ENCODE measurements around the gene CYTH2. TPM values are rescaled to one million over a fixed set of nuclear protein-coding genes. Genes with fewer than 3 reads are reported as not detected.
A peak's percentile ranks its signal among the peaks of the same experiment; 100 is the strongest.

The CYTH2 gene
- total and polyA plus RNA-seq, 9 of the 15 experiments (the other 6 are each of a cell fraction or from before 2014, with no cell fraction given), result 1.8 to 45.2 (median 23.8) TPM

DNA sequence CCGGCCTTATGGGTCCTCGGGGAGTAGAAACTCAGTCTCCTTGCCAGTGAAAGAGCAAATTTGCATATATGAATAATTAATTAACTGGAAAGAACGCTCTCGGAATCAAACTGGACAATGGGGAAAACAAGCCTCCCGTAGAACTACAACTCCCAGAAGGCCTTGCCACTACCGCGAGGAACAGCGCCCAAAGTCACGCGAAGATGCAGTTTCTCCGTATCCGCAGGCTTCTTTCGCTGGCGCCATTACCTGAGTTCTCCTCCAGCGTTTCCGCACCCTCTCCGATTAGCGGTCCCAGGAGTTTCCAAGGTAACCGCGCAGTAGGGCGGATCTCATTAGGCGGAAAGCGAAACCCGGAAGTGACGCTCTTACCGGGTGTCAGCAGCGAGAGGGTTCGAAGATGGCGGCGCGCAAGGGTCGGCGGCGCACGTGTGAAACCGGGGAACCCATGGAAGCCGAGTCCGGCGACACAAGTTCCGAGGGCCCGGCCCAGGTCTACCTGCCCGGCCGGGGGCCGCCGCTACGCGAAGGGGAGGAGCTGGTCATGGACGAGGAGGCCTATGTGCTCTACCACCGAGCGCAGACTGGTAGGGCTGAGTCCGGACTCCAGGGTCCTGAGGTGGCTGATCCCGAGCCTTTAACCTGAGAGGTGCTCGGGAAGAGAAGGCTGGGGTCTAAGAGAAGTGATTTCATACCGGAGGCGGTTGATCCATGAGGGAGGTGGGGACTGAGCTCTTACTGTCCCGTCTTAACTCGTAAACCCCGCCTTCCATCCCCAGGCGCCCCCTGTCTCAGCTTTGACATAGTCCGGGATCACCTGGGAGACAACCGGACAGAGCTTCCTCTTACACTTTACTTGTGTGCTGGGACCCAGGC, 23.3 kb upstream of the CYTH2 start, which contains the start of gene GRWD1 (continued):
- TF ChIP-seq, protein P1, sequence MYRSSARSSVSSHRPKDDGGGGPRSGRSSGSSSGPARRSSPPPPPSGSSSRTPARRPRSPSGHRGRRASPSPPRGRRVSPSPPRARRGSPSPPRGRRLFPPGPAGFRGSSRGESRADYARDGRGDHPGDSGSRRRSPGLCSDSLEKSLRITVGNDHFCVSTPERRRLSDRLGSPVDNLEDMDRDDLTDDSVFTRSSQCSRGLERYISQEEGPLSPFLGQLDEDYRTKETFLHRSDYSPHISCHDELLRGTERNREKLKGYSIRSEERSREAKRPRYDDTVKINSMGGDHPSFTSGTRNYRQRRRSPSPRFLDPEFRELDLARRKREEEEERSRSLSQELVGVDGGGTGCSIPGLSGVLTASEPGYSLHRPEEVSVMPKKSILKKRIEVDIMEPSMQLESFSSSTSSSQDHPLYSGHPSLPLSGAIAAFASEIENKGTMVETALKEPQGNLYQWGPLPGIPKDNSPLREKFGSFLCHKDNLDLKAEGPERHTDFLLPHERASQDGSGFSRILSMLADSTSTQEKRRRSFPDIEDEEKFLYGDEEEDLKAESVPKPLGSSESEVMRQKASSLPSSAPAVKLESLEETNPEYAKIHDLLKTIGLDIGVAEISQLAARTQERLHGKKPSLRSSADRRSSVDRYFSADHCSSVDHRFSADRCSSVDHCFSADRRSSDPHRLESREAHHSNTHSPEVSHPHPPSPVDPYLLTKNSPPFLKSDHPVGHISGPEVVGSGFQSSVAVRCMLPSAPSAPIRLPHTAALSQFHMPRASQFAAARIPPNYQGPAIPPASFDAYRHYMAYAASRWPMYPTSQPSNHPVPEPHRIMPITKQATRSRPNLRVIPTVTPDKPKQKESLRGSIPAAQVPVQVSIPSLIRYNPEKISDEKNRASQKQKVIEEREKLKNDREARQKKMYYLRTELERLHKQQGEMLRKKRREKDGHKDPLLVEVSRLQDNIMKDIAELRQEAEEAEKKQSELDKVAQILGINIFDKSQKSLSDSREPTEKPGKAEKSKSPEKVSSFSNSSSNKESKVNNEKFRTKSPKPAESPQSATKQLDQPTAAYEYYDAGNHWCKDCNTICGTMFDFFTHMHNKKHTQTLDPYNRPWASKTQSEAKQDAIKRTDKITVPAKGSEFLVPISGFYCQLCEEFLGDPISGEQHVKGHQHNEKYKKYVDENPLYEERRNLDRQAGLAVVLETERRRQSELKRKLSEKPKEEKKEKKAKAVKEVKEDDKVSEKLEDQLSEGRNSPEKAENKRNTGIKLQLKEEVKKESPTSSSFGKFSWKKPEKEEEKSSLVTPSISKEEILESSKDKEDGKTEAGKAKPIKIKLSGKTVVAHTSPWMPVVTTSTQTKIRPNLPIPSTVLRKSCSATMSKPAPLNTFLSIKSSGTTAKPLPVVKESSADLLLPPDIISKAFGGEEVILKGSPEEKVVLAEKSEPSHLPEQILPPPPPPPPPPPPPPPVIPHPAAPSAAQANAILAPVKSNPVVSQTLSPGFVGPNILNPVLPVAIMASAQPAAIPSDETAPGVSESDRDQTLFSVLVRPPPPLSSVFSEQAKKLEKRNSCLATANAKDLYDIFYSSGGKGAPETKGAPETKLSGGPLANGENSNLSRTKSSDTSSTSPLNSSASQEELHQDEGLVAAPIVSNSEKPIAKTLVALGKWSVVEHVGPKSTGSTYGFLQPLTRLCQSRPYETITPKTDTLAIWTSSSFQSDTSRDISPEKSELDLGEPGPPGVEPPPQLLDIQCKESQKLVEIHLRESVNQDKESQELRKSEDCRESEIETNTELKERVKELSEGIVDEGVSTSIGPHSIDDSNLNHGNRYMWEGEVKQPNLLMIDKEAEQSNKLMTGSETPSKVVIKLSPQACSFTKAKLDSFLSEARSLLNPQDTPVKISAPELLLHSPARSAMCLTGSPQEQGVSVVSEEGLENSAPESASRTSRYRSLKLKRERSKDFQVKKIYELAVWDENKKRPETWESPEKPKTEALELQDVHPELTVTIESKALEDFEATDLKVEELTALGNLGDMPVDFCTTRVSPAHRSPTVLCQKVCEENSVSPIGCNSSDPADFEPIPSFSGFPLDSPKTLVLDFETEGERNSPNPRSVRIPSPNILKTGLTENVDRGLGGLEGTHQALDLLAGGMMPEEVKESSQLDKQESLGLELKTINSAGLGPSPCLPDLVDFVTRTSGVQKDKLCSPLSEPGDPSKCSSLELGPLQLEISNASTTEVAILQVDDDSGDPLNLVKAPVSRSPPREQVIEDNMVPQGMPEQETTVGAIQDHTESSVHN (IDR thresholded peaks at IDR 0.05; ENCODE audit: borderline replicate concordance in 1 of 2, low read depth in 1 of 2), result no peak
- no peak for TF ChIP-seq EHMT2 (IDR thresholded peaks at IDR 0.05)
- peak; percentile 53 for TF ChIP-seq FOSL1 (tag; conservative IDR thresholded peaks at IDR 0.05)
- no peak; the same call in 1 of the 2 replicates for TF ChIP-seq NR1H2 (CRISPR knock-in tag; IDR thresholded peaks at IDR 0.05)
- TF ChIP-seq, protein P2, sequence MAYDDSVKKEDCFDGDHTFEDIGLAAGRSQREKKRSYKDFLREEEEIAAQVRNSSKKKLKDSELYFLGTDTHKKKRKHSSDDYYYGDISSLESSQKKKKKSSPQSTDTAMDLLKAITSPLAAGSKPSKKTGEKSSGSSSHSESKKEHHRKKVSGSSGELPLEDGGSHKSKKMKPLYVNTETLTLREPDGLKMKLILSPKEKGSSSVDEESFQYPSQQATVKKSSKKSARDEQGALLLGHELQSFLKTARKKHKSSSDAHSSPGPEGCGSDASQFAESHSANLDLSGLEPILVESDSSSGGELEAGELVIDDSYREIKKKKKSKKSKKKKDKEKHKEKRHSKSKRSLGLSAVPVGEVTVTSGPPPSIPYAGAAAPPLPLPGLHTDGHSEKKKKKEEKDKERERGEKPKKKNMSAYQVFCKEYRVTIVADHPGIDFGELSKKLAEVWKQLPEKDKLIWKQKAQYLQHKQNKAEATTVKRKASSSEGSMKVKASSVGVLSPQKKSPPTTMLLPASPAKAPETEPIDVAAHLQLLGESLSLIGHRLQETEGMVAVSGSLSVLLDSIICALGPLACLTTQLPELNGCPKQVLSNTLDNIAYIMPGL (CRISPR knock-in tag; IDR thresholded peaks at IDR 0.05), result no peak; the same call in 1 of the 2 replicates
- peak; percentile 43 for TF ChIP-seq CHD1 (IDR thresholded peaks at IDR 0.05; ENCODE audit: low read length)
- no peak for TF ChIP-seq ZNF778 (CRISPR knock-in tag; IDR thresholded peaks at IDR 0.05)
- no peak for TF ChIP-seq FOXM1 (IDR thresholded peaks at IDR 0.05; ENCODE audit: low read depth)
- peak; percentile 86; the same call in 1 of the 2 replicates for TF ChIP-seq FOXM1 (CRISPR knock-in tag; IDR thresholded peaks at IDR 0.05; ENCODE audit: low read depth)
- no peak for TF ChIP-seq ZNF57 (CRISPR knock-in tag; IDR thresholded peaks at IDR 0.05)
- no peak for TF ChIP-seq ZNF24 (IDR thresholded peaks at IDR 0.05)
- TF ChIP-seq TCF7L2 (IDR thresholded peaks at IDR 0.05; ENCODE audit: low read depth, low read length), result no peak
- peak; percentile 70 for TF ChIP-seq ASH1L (IDR thresholded peaks at IDR 0.05; ENCODE audit: borderline replicate concordance, low read depth, partially characterized antibody)
- 0 out of 2 replicates have a peak, but pooled peaks have one; percentile 6 for TF ChIP-seq ARID1B (IDR thresholded peaks at IDR 0.05)

Measured in K562 (cell line).